NCI-H1092 treated with DMSO at 0.1 percent for 48 hours (cell line): ENCODE data around the gene DHX35.

Experiments
- DNase-seq: peaks from one replicate; lab custom pipeline; 2025; lab: John Stamatoyannopoulos, UW

Gene DHX35

GRCh38 chr20:39066471-39067242 lies 104.5 kb downstream of the DHX35 start:
- DNase-seq, result no peak

DNA sequence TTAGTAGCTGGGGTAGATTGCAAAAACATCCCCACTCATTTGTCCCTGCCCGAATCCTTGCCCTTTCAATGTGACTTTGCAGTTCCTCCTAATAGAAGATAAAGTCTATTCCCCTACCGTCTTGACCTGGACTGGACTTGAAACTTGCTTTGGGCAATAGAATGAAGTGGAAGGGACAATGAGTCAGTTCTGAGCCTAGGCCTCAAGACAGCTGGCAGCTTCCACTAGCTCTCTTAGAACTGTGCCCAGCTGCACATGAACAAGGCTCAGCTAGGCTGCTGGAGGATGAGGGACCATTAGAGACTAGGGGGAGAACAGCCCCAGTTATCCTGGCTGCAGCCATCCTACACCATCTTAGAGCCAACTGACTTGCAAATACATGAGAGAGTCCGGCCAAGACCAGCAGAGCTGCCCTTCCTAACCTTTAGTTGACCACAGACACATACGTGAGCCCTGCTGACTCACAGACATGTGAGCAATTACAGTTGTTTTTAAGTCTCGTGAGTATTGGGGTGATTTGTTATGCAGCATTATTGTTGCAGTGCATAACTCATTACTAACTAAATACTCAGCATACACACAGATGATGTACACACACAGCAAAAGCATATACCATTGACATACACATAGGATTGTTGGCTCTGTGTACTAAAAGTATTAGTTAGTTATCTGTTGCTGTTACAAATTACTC lies 105.5 kb downstream of the DHX35 start:
- DNase-seq, result no peak

DNA sequence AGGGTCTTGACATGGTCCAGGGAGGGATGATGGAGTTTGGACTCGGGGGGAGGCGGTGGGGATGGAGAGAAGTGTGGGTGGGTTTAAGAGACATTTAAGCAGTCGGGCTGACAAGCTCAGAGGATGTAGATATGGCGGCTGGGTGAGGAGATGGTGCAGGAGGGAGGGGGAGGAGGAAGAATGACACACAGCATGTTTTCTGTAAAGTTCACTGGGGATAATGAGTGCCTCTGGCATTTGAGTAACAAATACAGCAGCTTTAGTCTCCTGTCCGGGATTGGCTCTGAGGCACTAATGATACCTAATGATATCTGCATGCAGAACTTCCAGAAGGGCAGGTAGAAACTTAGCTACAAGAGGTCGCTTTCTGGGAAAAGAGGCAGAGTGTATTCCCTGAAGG lies 107.8 kb downstream of the DHX35 start:
- DNase-seq, result no peak

- DNase-seq, result no peak
Measured at GRCh38 chr20:39070484-39071231, 108.5 kb downstream of the DHX35 start.

DNA sequence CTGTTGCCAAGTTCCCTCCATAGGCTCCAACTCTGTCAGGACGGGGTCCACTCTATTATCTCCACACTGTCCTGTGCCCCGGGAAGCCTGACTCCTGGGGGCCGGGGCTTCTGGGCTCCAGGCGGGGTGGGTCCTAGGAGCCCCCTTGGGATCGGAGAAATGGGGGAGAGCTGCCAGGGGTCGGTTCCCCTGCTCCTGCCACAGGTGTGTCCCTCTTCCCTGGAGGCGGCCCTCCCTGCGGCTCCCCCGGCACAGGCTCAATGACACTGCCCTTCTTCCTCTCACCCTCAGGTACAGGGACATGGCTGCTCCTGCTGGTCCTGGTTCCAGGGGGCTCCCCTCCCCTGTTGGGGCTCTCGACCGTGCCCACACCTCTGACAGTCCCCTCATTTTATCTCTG lies 110.0 kb downstream of the DHX35 start:
- DNase-seq, result no peak

GRCh38 chr20:39072653-39073052 lies 110.5 kb downstream of the DHX35 start:
- no peak for DNase-seq

- DNase-seq, result no peak
Measured at GRCh38 chr20:39075731-39076130, 113.6 kb downstream of the DHX35 start.

- no peak for DNase-seq
Measured at GRCh38 chr20:39076958-39077357, 114.8 kb downstream of the DHX35 start.

DNA sequence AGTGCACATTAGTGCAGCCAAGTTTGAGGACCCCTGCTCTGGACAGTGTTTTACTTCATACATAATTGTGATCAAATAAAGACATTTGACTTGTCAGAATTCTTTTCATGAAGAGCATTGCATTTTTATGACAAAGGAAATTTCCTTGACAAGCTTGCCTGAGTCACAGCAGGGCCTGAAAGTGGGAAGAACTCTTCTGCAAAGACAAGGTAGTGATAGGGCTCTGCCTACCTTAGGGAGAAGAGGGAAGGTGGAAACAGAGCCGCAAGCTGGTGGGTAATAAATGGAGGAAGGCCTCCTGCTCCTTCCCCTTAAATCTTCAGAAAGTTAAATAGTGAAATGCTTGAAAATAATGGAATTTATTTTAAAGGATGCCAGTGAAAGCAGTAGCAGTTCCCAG lies 118.2 kb downstream of the DHX35 start:
- no peak for DNase-seq

GRCh38 chr20:39081255-39081654 lies 119.1 kb downstream of the DHX35 start:
- peak; percentile 50 for DNase-seq

DNA sequence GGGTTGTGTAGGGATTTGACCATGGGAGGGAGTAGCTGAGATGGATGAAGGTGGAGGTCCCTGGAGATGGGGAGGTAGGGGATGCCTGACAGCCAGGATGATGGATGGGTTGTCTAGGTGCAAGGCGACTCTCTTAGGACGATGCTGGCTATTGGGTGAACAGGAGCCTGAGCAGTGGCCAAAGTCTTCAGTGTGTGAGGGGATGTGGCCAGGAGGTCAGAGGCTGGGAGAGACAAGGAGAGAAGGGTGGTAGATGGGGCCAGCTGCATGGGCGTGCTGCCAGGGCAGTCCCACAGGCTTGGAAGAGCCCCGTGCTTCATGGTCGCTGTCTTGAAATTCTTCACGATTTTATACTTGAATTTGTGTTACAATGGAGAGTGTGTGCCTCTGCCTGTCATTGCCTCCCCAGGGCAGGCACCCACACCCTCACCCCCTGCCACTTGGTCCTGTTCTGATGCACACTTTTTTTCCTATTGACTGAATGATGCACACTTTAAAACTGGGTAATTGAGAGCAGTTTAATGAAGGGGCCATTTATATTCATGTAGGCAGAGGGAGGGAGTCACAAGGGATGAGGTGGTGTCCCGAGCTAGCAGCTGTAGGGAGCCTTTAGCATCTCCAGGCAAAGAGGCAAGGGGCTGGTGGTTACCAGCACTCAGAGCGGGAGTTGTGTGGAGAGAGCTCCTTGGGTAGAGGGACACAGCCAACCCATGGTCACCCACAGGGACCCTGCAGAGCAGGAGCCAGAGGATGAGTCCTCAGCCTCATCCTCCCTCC lies 120.7 kb downstream of the DHX35 start:
- DNase-seq, result no peak

DNA sequence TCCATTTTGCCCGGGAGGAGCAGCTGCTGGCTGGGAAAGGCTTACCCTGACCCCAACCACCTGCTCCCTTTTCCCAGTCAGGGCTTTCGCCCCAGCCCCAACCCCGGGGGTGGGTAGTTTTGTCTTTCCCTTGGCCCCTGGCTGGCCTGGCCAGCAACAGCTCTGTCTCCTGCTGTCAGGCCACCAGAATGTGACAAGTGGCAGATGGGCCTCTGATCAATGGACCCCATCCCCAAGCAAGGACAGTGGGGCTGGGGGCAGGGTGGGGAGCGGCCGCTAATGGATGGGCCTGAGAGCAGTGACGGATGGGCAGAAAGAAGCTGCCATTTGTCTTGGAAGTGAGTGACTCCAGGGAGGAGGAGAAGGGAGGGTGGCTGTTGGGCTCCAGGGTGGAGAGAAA lies 121.6 kb downstream of the DHX35 start:
- DNase-seq, result no peak

- DNase-seq, result no peak
Measured at GRCh38 chr20:39089029-39089428, 126.9 kb downstream of the DHX35 start.
